ENCODE results near the gene SPATA4. TPM values are rescaled to one million over a fixed set of nuclear protein-coding genes. Genes with fewer than 3 reads are reported as not detected.

The SPATA4 gene
- total RNA-seq, 1 experiment from 2014 or later: not detected

- Mint-ChIP-seq H3K27ac (no peak overlapping the region), H3K27me3 (ENCODE audit: low read depth) (no peaks in the 10 kb centered on the region), H3K9me3 (no peaks in the 10 kb centered on the region; a peak in 1 of 5 replicates), H3K36me3 (ENCODE audit: insufficient read depth in 1 of 3, low read depth in 3 of 3) (no peaks in the 10 kb centered on the region), H3K4me3 (no peak overlapping the region), H3K4me1 (peaks cover 9 to 10% of the 10 kb centered on the region in 2 experiments)
- Histone ChIP-seq H2AFZ (ENCODE audit: low read length) (no peak overlapping the region), H2BK5ac (ENCODE audit: insufficient read length, low read length) (no peak overlapping the region), H3K4me2 (ENCODE audit: insufficient read depth, insufficient read length, low read length) (no peak overlapping the region), H3K9me3 (ENCODE audit: control insufficient read depth, low read depth, low read length) (no peaks in the 10 kb centered on the region), H4K8ac (replicated peaks; ENCODE audit: insufficient read length, low read depth, low read length) (no peak overlapping the region), H2BK15ac (ENCODE audit: low read depth, low read length) (no peak overlapping the region), H3K14ac (ENCODE audit: insufficient read depth, low read length) (no peak overlapping the region), H3K79me2 (ENCODE audit: insufficient read depth, low read length) (no peaks in the 10 kb centered on the region), H3K23me2 (ENCODE audit: insufficient read length, low read depth, low read length, poor library complexity, severe bottlenecking) (no peaks in the 10 kb centered on the region), H3T11ph (ENCODE audit: low read length) (no peak overlapping the region), H3K9ac (ENCODE audit: extremely low read depth, insufficient read length, low read length) (no peak overlapping the region), H2BK20ac (ENCODE audit: low read depth, low read length, poor library complexity, severe bottlenecking) (no peak overlapping the region), H3K27me3 (ENCODE audit: insufficient read depth, low read length) (no peaks in the 10 kb centered on the region), H3K4me1 (ENCODE audit: insufficient read depth, low read length) (no peaks in the 10 kb centered on the region), H4K5ac (ENCODE audit: insufficient read length, low read depth, low read length) (no peak overlapping the region), H2AK5ac (ENCODE audit: insufficient read length, low read length) (no peak overlapping the region), H3K4ac (ENCODE audit: low read depth, low read length) (no peak overlapping the region), H2BK120ac (ENCODE audit: low read depth, low read length, poor library complexity, severe bottlenecking) (no peak overlapping the region), H4K91ac (ENCODE audit: insufficient read length, low read depth, low read length) (no peak overlapping the region), H3K18ac (ENCODE audit: insufficient read length, low read depth, low read length) (no peak overlapping the region), H3K79me1 (ENCODE audit: insufficient read depth, low read depth, low read length, poor library complexity, severe bottlenecking) (no peaks in the 10 kb centered on the region), H4K20me1 (ENCODE audit: control insufficient read depth, insufficient read depth, insufficient read length) (no peaks in the 10 kb centered on the region), H3K27ac (ENCODE audit: insufficient read length, low read depth, low read length) (no peak overlapping the region), H2BK12ac (ENCODE audit: insufficient read length, low read depth, low read length) (no peak overlapping the region), H3K56ac (ENCODE audit: insufficient read length, low read depth, low read length) (no peak overlapping the region), H3K23ac (ENCODE audit: insufficient read length, low read depth, low read length) (no peak overlapping the region)
- WGBS (ENCODE audit: extremely low coverage, insufficient read length, low lambda C conversion rate): no CpG with 5 or more reads among the region's 1 CpG
- no peak for DNase-seq
- TF ChIP-seq, protein P1, sequence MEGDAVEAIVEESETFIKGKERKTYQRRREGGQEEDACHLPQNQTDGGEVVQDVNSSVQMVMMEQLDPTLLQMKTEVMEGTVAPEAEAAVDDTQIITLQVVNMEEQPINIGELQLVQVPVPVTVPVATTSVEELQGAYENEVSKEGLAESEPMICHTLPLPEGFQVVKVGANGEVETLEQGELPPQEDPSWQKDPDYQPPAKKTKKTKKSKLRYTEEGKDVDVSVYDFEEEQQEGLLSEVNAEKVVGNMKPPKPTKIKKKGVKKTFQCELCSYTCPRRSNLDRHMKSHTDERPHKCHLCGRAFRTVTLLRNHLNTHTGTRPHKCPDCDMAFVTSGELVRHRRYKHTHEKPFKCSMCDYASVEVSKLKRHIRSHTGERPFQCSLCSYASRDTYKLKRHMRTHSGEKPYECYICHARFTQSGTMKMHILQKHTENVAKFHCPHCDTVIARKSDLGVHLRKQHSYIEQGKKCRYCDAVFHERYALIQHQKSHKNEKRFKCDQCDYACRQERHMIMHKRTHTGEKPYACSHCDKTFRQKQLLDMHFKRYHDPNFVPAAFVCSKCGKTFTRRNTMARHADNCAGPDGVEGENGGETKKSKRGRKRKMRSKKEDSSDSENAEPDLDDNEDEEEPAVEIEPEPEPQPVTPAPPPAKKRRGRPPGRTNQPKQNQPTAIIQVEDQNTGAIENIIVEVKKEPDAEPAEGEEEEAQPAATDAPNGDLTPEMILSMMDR (conservative IDR thresholded peaks at IDR 0.05): no peak
Observed at GRCh38 chr4:176242764-176243347, 47.5 kb upstream of the SPATA4 start.

Data from H9 (cell line).